ENCODE data around the gene SMARCA4. TPM values are rescaled to one million over a fixed set of nuclear protein-coding genes. Genes with fewer than 3 reads are reported as not detected.
"Not testable (repeated sequence)": the region's sequence is repeated elsewhere in the genome, so short reads cannot be mapped to it uniquely, and the experiment has no call there.

SMARCA4 gene
- total RNA-seq, 1 donor, result 36.0 TPM

DNA sequence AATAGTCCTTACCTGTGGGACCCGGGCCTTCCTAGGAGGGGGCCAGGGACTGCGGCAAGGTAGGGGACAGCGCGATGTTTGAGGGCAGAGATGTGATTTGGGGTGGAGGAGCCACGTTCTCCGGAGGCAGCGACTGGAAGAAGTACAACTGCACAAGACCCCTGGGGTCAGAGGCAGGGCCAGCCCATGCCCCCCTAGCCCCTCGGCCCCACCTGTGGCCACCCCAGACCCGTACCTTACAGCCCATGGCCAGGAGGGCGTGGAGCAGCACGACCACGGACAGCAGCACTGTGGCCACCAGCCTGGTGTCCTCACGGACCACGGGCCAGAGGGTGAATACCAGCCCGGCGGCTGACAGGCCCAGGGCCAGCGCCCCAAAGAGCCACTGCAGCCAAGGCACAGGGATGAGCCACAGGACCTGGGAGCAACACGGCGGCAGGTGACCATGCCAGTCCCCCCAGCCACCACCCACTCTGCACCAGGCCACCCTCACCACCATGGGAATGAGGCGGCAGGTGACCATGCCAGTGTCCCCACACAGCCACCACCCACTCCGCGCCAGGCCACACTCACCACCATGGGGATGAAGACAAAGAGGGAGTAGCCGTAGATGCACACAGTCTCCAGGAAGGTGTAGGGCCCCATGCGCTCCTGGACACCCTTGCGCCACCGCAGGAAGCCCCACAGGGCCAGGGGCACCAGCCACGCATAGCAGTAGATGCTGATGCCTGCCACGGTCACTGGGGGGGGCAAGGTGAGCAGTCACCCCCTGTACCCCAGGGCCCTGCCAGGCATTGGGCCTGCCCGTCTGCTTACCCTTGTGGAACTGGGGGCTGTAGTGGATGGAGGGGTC, 37.3 kb upstream of the SMARCA4 start:
- H3K27me3 ChIP-seq (ENCODE audit: insufficient read depth, low read length), result no peaks in the 10 kb centered on the region
- H3K4me1 ChIP-seq (ENCODE audit: insufficient read depth, low read length), result peaks cover 9% of the 10 kb centered on the region
- no peak overlapping the region for H3K4me3 ChIP-seq (ENCODE audit: low read length)
- H3K9me3 ChIP-seq (ENCODE audit: low read depth, low read length), result no peaks in the 10 kb centered on the region

DNA sequence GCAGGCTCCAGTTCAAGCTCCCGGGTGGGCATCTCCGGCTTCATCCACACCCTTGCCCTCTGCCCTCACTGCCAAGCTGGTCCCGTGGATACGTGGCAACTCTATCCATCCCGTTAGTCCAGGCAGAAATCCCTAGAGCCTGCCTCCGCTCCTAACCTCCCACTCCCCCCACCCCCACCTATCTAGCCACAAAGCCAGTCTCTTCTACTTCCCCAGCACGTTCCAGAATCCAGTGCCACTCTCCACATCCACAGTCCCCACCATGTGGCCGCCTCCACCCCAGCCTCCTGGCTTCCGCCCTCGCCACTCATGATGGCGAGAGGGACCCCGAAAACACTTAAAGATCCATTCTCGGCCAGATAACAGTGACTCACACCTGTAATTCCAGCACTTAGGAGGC, 36.2 kb upstream of the SMARCA4 start:
- H3K27me3 ChIP-seq (ENCODE audit: insufficient read depth, low read length), result no peaks in the 10 kb centered on the region
- no peaks in the 10 kb centered on the region for H3K9me3 ChIP-seq (ENCODE audit: low read depth, low read length)
- no peak overlapping the region for H3K4me3 ChIP-seq (ENCODE audit: low read length)

DNA sequence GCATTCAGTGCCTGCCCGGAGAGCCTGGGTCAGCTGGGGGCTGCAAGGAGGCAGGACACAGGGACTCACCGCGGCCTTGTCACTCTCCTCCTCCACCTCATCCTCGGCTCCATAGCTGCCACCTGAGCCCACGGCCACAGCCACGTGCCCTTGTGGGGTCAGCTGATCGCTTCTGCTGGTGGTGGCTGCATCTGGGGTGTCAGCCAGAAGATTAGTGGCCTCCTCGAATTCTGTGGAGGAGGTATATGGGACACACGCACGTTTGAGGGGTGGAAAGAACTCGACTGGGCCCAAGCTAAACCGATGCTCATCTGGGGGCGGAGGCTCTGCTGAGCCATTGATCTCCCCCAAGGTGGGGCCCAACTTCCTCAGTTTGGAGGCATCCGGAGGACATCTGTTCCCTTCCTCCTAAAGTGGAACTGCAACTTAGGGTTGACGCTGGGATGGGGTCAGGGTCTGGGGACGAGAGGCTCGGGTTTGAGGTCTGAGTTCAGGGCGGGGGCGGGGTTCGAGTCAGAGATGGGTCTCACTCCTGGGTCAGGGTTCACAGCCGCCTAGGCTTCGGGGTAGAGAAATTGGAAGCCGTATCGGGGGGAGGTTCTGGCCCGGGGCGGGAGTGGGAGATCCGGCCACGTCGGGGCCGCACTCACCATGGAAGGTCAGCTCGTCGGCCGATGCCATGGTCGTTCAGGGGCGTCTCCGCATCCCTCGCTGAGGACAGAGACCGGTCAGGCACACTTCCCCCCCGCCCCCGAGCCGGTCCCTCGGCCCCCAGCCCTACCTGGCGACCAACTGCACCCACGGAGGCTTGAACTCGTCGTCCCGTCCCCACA, 32.9 kb upstream of the SMARCA4 start:
- Histone ChIP-seq H3K4me1 (ENCODE audit: insufficient read depth, low read length) (peaks cover 24% of the 10 kb centered on the region), H3K27me3 (ENCODE audit: insufficient read depth, low read length) (no peaks in the 10 kb centered on the region), H3K4me3 (ENCODE audit: low read length) (peak overlapping the region; percentile 77), H3K9me3 (ENCODE audit: low read depth, low read length) (no peaks in the 10 kb centered on the region)

More for the DNA sequence above, 36.2 kb upstream of the SMARCA4 start:
- H3K4me1 ChIP-seq (ENCODE audit: insufficient read depth, low read length), result peaks cover 15% of the 10 kb centered on the region

DNA sequence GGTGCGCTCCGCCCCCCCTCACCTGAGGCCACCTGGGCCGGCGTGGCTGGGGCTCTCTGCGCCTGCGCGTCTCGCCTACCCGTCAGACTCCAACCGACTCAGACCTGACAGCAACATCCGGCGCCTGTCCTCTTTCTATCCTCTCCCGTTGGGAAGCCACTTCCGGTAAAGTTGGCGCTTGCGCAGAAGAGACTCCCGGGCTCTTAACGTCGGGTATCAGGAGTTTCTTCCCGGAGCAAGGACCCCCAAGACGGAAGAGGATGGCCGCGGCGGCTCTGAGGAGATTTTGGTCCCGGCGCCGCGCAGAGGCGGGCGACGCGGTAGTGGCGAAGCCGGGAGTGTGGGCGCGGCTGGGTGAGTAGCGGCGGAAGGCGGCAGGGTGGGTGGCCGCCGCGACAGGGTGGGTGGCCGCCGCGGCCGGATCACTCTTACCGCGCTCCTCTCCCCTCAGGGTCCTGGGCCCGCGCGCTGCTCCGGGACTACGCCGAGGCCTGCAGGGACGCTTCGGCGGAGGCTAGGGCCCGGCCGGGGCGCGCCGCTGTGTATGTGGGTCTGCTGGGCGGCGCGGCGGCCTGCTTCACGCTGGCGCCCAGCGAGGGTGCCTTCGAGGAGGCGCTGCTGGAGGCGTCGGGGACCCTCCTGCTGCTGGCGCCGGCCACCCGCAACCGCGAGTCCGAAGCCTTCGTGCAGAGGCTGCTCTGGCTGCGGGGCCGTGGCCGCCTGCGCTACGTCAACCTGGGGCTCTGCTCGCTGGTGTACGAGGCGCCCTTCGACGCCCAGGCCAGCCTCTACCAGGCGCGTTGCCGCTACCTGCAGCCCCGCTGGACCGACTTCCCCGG, 32.0 kb upstream of the SMARCA4 start, which contains the start of the genes TIMM29 and YIPF2:
TIMM29 (plus strand) TSS at position 249 of the 839 bp plus-strand sequence; CDS start at position 261, 12 bp downstream.
YIPF2 (minus strand) TSS at position 77 of the 839 bp plus-strand sequence. CDS start 229 bp downstream, outside the sequence.
- Histone ChIP-seq H3K27me3 (ENCODE audit: insufficient read depth, low read length) (no peaks in the 10 kb centered on the region), H3K4me3 (ENCODE audit: low read length) (peak within 1 kb of the TSS; percentile 77), H3K9me3 (ENCODE audit: low read depth, low read length) (no peaks in the 10 kb centered on the region), H3K4me1 (ENCODE audit: insufficient read depth, low read length) (peaks cover 24% of the 10 kb centered on the region)

DNA sequence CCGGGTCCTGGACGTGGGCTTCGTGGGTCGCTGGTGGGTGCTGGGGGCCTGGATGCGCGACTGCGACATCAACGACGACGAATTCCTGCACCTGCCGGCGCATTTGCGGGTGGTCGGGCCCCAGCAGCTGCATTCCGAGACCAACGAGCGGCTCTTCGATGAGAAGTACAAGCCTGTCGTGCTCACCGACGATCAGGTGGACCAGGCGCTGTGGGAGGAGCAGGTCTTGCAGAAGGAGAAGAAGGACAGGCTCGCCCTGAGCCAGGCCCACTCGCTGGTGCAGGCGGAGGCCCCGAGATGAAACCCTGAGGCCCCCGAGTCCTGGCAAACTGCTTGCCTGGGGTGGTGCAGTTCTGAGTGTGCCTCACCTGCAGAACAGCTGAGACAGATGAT, 31.4 kb upstream of the SMARCA4 start:
- H3K4me1 ChIP-seq (ENCODE audit: insufficient read depth, low read length), result peaks cover 24% of the 10 kb centered on the region
- H3K4me3 ChIP-seq (ENCODE audit: low read length), result peak overlapping the region; percentile 77
- H3K9me3 ChIP-seq (ENCODE audit: low read depth, low read length), result no peaks in the 10 kb centered on the region
- no peaks in the 10 kb centered on the region for H3K27me3 ChIP-seq (ENCODE audit: insufficient read depth, low read length)

DNA sequence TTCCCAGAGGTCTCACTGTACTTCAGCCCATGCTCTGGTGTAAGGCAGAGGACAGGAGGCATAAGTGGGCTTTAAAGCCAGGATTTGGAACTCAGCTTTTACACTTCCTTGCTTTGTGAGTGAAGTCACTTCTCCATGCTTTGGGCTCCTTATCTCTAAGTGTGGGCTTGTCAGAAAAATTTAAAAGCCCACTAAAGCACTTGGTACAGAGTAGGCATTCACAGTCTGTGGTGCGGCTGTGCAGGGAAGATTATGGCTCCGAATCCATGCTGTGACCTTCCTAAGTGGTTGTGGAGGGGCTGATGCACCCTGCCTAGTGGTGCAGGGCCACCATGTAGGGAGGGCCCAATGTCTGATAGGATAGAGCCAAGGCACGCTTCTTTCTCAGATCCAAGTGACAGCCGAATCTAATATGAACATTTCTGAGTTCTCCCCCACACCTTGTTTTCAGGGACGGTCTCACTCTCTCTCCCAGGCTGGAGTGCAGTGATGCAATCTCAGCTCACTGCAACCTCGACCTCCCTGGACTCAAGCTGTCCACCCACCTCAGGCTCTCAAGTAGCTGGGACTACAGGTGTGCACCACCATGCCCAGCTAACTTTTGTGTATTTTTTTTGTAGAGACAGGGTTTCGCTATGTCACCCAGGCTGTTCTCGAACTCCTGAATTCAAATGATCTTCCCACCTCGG, 25.3 kb upstream of the SMARCA4 start:
- H3K27me3 ChIP-seq (ENCODE audit: insufficient read depth, low read length), result no peaks in the 10 kb centered on the region
- H3K9me3 ChIP-seq (ENCODE audit: low read depth, low read length), result no peaks in the 10 kb centered on the region
- H3K4me1 ChIP-seq (ENCODE audit: insufficient read depth, low read length), result peaks cover 3% of the 10 kb centered on the region

DNA sequence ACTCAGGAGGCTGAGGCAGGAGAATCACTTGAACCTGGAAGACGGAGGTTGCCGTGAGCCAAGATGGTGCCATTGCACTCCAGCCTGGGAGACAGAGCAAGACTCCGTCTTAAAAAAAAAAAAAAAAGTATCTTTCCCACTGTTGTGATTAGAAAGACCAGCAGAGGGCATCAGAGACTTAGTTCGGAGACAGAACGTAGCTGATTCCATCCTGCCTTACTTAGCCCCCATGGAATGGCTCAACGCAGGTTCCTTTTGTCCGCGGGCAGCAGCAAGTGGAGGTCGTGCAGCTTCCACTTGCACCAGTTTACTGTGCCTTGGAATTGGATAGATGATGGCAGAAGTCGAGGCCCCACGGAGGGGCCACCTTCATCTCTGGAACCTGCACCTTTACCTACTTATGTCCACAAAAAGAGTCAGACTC, 24.2 kb upstream of the SMARCA4 start:
- H3K4me3 ChIP-seq (ENCODE audit: low read length), result no peak overlapping the region
- no peaks in the 10 kb centered on the region for H3K27me3 ChIP-seq (ENCODE audit: insufficient read depth, low read length)
- peaks cover 3% of the 10 kb centered on the region for H3K4me1 ChIP-seq (ENCODE audit: insufficient read depth, low read length)
- H3K9me3 ChIP-seq (ENCODE audit: low read depth, low read length), result no peaks in the 10 kb centered on the region

More for the DNA sequence above, 25.3 kb upstream of the SMARCA4 start:
- H3K4me3 ChIP-seq (ENCODE audit: low read length), result no peak overlapping the region

DNA sequence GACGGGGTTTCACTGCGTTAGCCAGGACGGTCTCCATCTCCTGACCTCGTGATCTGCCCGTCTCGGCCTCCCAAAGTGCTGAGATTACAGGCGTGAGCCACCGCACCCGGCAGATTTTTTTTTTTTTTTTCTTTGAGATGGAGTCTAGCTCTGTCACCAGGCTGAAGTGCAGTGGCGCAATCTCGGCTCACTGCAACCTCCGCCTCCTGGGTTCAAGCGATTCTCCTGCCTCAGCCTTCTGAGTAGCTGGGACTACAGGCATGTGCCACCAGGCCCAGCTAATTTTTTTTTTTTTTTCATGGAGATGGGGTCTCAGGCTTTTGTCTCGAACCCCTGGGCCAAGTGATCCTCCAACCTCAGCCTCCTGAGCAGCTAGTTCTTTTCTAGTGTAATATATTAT, 19.2 kb upstream of the SMARCA4 start:
- H3K4me3 ChIP-seq (ENCODE audit: low read length); H3K4me1 ChIP-seq (ENCODE audit: insufficient read depth, low read length); H3K27me3 ChIP-seq (ENCODE audit: insufficient read depth, low read length); H3K9me3 ChIP-seq (ENCODE audit: low read depth, low read length): not testable (repeated sequence)

DNA sequence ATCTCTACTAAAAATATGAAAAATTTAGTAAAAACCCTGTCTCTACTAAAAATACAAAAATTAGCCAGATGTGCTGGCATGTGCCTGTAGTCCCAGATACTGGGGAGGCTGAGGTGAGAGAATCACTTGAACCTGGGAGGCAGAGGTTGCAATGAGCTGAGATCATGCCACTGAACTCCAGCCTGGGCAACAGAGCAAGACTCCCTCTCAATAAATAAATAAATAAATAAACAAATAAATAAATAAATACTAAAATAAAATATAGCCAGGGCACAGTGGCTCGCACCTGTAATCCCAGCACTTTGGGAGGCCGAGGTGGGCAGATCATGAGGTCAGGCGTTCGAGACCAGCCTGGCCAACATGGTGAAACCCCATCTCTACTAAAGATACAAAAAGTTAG, 17.4 kb upstream of the SMARCA4 start:
- not testable (repeated sequence) for H3K9me3 ChIP-seq (ENCODE audit: low read depth, low read length); H3K4me1 ChIP-seq (ENCODE audit: insufficient read depth, low read length); H3K4me3 ChIP-seq (ENCODE audit: low read length); H3K27me3 ChIP-seq (ENCODE audit: insufficient read depth, low read length)

DNA sequence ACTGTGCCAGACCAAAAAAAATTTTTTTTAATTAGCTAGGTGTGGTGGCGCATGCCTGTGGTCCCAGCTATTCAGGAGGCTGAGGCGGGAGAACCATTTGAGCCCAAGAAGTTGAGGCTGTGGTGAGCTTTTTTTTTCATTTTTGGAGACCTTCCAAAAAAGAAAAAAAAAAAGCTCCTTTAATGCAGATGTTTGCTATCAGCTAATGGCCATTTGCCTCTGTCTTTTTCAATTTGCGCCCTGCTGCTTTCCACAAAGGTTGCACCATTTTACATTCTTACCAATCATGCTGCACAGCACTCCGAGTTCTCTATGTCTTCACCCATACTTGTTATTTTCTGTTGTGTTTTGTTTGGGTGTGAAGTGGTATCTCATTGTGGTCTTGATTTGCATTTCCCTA, 15.6 kb upstream of the SMARCA4 start:
- H3K4me3 ChIP-seq (ENCODE audit: low read length), result no peak overlapping the region
- H3K27me3 ChIP-seq (ENCODE audit: insufficient read depth, low read length), result no peaks in the 10 kb centered on the region
- no peaks in the 10 kb centered on the region for H3K9me3 ChIP-seq (ENCODE audit: low read depth, low read length)
- H3K4me1 ChIP-seq (ENCODE audit: insufficient read depth, low read length), result peaks cover 4% of the 10 kb centered on the region

DNA sequence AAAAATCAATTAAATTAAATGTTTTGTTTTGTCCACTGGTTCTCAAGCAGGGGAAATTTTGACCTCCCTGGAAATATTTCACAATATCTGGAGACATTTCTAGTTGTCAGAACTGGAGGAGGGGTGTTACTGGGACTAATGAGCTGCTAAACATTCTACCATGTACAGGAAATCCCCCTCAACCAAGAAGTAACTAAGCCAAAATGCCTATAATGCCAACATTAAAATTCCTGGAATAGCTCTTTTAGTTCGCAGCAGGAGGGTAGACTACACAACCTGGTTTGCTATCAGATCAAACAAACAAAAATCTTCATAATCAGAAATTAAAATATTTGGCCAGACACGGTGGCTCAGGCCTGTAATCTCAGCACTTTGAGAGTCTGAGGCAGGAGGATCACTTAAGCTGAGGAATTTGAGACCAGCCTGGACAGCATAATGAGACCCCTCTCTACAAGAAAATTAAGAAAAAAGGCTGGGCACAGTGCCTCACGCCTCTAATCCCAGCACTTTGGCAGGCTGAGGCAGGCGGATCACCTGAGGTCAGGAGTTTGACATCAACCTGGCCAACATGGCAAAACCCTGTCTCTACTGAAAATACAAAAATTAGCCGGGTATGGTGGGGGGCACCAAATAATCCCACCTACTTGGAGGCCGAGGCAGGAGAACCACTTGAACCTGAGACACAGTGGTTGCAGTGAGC, 13.7 kb upstream of the SMARCA4 start:
- no peak overlapping the region for H3K4me3 ChIP-seq (ENCODE audit: low read length)
- H3K4me1 ChIP-seq (ENCODE audit: insufficient read depth, low read length), result peaks cover 2% of the 10 kb centered on the region
- no peaks in the 10 kb centered on the region for H3K9me3 ChIP-seq (ENCODE audit: low read depth, low read length)
- no peaks in the 10 kb centered on the region for H3K27me3 ChIP-seq (ENCODE audit: insufficient read depth, low read length)

DNA sequence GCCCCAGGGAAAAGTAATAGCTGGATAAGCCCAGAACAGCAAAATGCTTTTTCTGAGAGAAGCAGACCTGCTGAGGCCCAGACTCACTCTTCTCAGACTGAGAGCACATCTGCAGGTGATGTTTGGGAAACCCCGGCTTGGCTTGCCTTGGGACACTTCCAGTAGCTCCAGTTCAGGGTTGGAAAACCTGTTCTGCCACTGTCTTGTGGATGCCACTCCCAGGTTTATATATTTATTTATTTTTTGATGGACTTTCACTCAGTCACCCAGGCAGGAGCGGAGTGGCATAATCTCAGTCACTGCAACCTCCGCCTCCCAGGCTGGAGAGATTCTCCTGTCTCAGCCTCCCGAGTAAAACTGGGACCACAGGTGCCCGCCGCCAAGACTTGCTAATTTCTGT, 8.0 kb upstream of the SMARCA4 start:
- Histone ChIP-seq H3K27me3 (ENCODE audit: insufficient read depth, low read length) (no peaks in the 10 kb centered on the region), H3K9me3 (ENCODE audit: low read depth, low read length) (no peaks in the 10 kb centered on the region), H3K4me3 (ENCODE audit: low read length) (no peak overlapping the region), H3K4me1 (ENCODE audit: insufficient read depth, low read length) (no peaks in the 10 kb centered on the region)

DNA sequence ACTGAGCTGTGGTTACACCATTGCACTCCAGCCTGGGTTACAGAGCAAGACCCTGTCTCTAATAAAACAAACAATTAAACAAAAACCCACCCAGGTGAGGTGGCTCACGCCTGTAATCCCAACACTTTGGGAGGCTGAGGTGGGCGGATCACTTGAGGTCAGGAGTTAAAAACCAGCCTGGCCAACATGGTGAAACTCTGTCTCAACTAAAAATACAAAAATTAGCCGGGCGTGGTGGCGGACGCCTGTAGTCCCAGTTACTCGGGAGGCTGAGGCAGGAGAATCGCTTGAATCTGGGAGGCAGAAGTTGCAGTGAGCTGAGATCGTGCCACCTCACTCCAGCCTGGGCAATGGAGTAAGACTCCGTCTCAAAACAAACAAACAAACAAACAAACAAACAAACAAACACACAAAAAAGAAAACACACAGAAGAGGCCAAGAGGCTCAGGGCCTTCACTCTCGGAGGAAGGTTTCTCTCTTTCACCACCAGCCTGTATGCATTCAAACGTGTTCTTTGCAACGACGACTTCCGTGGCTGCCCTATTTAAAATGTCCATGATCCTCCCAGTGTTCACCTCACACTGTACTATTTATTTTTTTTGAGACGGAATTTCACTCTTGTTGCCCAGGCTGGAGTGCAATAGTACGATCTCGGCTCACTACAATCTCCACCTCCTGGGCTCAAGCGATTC, 1.4 kb upstream of the SMARCA4 start:
- H3K4me3 ChIP-seq (ENCODE audit: low read length); H3K9me3 ChIP-seq (ENCODE audit: low read depth, low read length); H3K27me3 ChIP-seq (ENCODE audit: insufficient read depth, low read length): not testable (repeated sequence)
- peaks cover 36% of the 10 kb centered on the region for H3K4me1 ChIP-seq (ENCODE audit: insufficient read depth, low read length)
